B cell (primary cell): ENCODE results near the gene ACAP1. TPM values are rescaled to one million over a fixed set of nuclear protein-coding genes. Genes with fewer than 3 reads are reported as not detected.

ENCODE experiments used
- ATAC-seq: fragments of 200-7000 bp; cut with Tn5 transposase; one replicate; pipeline ENCODE4 v1.10.0; 2021; ENCODE audit warnings: low read depth, mild to moderate bottlenecking, moderate number of reproducible peaks, moderate library complexity
- CTCF ChIA-PET: fragments of 350-600 bp; sonication (Branson Sonifier 250); formaldehyde crosslinking; loops from one replicate; lab custom pipeline; 2021; ENCODE audit warnings: antibody characterized with exemption, inconsistent platforms; lab: Charles Lee
- POLR2A ChIA-PET: fragments of 350-600 bp; sonication (Branson Sonifier 250); formaldehyde crosslinking; loops from one replicate; lab custom pipeline; 2021; ENCODE audit warnings: antibody characterized with exemption; lab: Charles Lee
- DNase-seq: peaks from one replicate; pipeline ENCODE4 v3.0.0; 2013
- H2AFZ ChIP-seq: 2 replicates; pipeline ENCODE4 v1.6.1; 2012; ENCODE audit warnings: mild to moderate bottlenecking, low read depth, low read length; ENCODE audit not compliant: insufficient read depth, poor library complexity, severe bottlenecking
- H3K27ac ChIP-seq, 2 donors: 1 replicate in 1 of 2; 2 replicates in 1 of 2; pipeline ENCODE4 v1.5.1; 2012 to 2013; ENCODE audit warnings: low read length in 2 of 2, mild to moderate bottlenecking in 2 of 2, moderate library complexity in 1 of 2
- H3K27me3 ChIP-seq, 4 experiments: fragments of 200-600 bp in 1 of 4; sonication (generic) in 1 of 4; replicated peaks in 1 of 4; 1 replicate in 2 of 4; 2 replicates in 2 of 4; pipeline versions ENCODE4 v1.6.1 to v1.7.0; 2013 to 2016; ENCODE audit warnings: low read length in 3 of 4, mild to moderate bottlenecking in 2 of 4, mixed read lengths in 1 of 4, moderate library complexity in 1 of 4; ENCODE audit not compliant: insufficient read depth in 4 of 4, control insufficient read depth in 3 of 4; ENCODE audit errors: control extremely low read depth in 1 of 4
- H3K36me3 ChIP-seq, 2 experiments: replicated peaks in 1 of 2; 1 replicate in 1 of 2; 2 replicates in 1 of 2; pipeline versions ENCODE4 v1.6.1 to v1.7.1; 2013; ENCODE audit warnings: low read length in 1 of 2; ENCODE audit not compliant: insufficient read depth in 2 of 2, control insufficient read depth in 1 of 2; ENCODE audit errors: control extremely low read depth in 1 of 2, extremely low read depth in 1 of 2
- H3K4me1 ChIP-seq, 2 donors: fragments of 200-600 bp in 1 of 2; sonication (generic) in 1 of 2; 1 replicate in 1 of 2; 2 replicates in 1 of 2; pipeline versions ENCODE4 v1.5.1 to v1.6.1; 2013 to 2017; ENCODE audit warnings: low read length in 2 of 2; ENCODE audit not compliant: control insufficient read depth in 2 of 2, insufficient read depth in 2 of 2
- H3K4me2 ChIP-seq: replicated peaks from 2 replicates; pipeline ENCODE3; 2012; ENCODE audit warnings: mild to moderate bottlenecking, low read depth, low read length; ENCODE audit not compliant: poor library complexity, severe bottlenecking
- H3K4me3 ChIP-seq, 5 experiments: fragments of 200-600 bp in 1 of 5; sonication (generic) in 1 of 5; 1 replicate in 3 of 5; 2 replicates in 2 of 5; pipeline versions ENCODE4 v1.5.1 to v1.7.0; 2011 to 2016; ENCODE audit warnings: low read length in 4 of 5, mild to moderate bottlenecking in 4 of 5, low read depth in 2 of 5, control low read depth in 1 of 5, moderate library complexity in 1 of 5; ENCODE audit not compliant: insufficient read depth in 1 of 5; ENCODE audit errors: control extremely low read depth in 1 of 5, extremely low read depth in 1 of 5
- H3K79me2 ChIP-seq: fragments of 200-600 bp; sonication (generic); one replicate; pipeline ENCODE4 v1.6.0; 2016; ENCODE audit warnings: low read length; ENCODE audit not compliant: control insufficient read depth, insufficient read depth
- H3K9ac ChIP-seq: fragments of 200-600 bp; sonication (generic); 2 replicates; pipeline ENCODE4 v1.6.1; 2017; ENCODE audit warnings: mild to moderate bottlenecking, low read length, moderate library complexity
- H3K9me3 ChIP-seq, 3 donors: one replicate each; pipeline versions ENCODE4 v1.6.1 to v1.7.1; 2013; ENCODE audit warnings: low read length in 2 of 3; ENCODE audit not compliant: control insufficient read depth in 2 of 3, insufficient read depth in 1 of 3; ENCODE audit errors: control extremely low read depth in 1 of 3
- H4K20me1 ChIP-seq: 2 replicates; pipeline ENCODE4 v1.6.0; 2012; ENCODE audit warnings: mild to moderate bottlenecking, low read length; ENCODE audit not compliant: insufficient read depth, control insufficient read depth, poor library complexity, severe bottlenecking
- H3K27ac Mint-ChIP-seq: one replicate; pipeline ENCODE4 v1.8.0; 2021; ENCODE audit warnings: mixed read lengths
- H3K27me3 Mint-ChIP-seq: one replicate; pipeline ENCODE4 v1.8.0; 2021; ENCODE audit warnings: mixed read lengths
- H3K4me1 Mint-ChIP-seq: one replicate; pipeline ENCODE4 v1.8.0; 2021; ENCODE audit warnings: mixed read lengths
- H3K4me3 Mint-ChIP-seq: one replicate; pipeline ENCODE4 v1.8.0; 2021; ENCODE audit warnings: mixed read lengths
- H3K9me3 Mint-ChIP-seq: one replicate; pipeline ENCODE4 v1.8.0; 2022; ENCODE audit warnings: mixed read lengths; ENCODE audit not compliant: insufficient read depth
- EZH2 ChIP-seq: IDR thresholded peaks from 2 replicates; pipeline ENCODE4 v1.6.1; 2012; ENCODE audit warnings: borderline replicate concordance, low read depth, mild to moderate bottlenecking, moderate library complexity, low read length; ENCODE audit not compliant: insufficient read depth, poor library complexity, severe bottlenecking
- WGBS: methylation state at CpG from one replicate; pipeline ENCODE4 v1.1.5; 2013; ENCODE audit warnings: missing lambda C conversion rate; ENCODE audit not compliant: insufficient coverage; 5-methylcytosine and 5-hydroxymethylcytosine counted together
- intact Hi-C: fragments of 100-400 bp; cut with micrococcal nuclease; formaldehyde crosslinking; loops from one replicate; pipeline ENCODE4 v1.10.0; 2022
- polyA plus RNA-seq: library from polyadenylated mRNA; depleted of rRNA; stranded (reverse); fragments of >200 nt; gene quantifications from 2 replicates; pipeline ENCODE4 v1.2.3, GENCODE V29; 2012
- total RNA-seq, 2 donors: library from RNA; stranded (reverse); fragments of 120-200 nt in 1 of 2; gene quantifications; 1 replicate in 1 of 2; 2 replicates in 1 of 2; pipeline versions ENCODE4 v1.2.3 to v1.2.4, GENCODE V29; 2013 to 2022
- TF ChIP-seq, protein P1 (sequence below): fragments of 200-600 bp; IDR thresholded peaks from one replicate; pipeline ENCODE4 v1.8.0; 2022; ENCODE audit warnings: antibody characterized with exemption, mild to moderate bottlenecking

ACAP1 gene
- total and polyA plus RNA-seq, 2 donors (not counting 1 experiment from before 2014, with no cell fraction given) = 392 to 412 TPM

DNA sequence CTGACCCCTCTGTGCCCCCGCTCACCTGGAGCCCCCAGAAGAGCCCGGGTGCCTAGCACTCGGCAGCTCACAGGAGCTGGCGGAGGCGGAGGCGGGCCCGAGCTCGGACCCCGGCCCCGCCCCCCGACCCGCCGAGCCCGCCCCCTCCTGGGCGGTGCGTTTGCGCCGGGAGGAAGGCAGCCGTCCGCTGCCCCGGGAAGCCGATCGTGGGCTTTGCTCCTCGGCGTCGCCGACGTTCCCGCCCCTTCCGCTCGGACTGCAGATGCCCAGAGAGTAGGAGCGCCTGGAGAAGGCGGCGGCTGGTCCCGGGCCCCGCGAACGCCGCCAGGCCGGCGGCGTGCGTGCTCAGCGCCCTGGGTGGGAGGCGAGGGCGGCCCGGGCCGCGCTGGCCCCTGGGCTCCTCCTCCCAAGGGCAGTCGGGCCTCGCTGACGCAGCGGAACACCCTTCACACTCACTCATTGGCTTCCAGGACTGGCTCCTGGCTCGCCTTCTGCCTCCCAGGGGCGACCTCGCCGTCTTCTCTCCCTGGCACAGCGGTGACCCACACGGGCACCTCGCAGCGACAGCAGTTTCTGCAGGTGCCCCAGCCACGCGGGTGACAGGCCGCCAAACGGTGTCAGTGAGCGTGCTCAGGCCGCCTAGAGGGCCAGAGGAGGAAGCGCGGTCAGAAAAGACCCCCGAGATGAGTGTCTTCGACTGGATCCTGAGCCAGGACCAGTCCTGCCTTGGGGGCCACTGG lies 58.3 kb downstream of the ACAP1 start, which contains the start of gene PLSCR3:
Gene PLSCR3 (minus strand): TSS at position 74 of the 740 bp plus-strand sequence. CDS start 415 bp downstream, outside the sequence.
- peak within 1 kb of the TSS; percentile 91 for H2AFZ ChIP-seq

More for the DNA sequence above, 58.3 kb downstream of the ACAP1 start, which contains the start of gene PLSCR3:
- Mint-ChIP-seq H3K4me3 (peak within 1 kb of the TSS; percentile 96), H3K27me3 (no peaks in the 10 kb centered on the region), H3K9me3 (no peaks in the 10 kb centered on the region), H3K4me1 (peaks cover 12% of the 10 kb centered on the region), H3K27ac (peak within 1 kb of the TSS; percentile 95)
- Histone ChIP-seq H4K20me1 (no peaks in the 10 kb centered on the region), H3K27ac (peak within 1 kb of the TSS; percentile 55 to 83), H3K9ac (peak within 1 kb of the TSS; percentile 88), H3K4me1 (peaks cover 12 to 16% of the 10 kb centered on the region in 2 donors), H3K79me2 (peaks cover 10% of the 10 kb centered on the region), H3K4me2 (peak within 1 kb of the TSS; percentile 75), H3K4me3 (peak within 1 kb of the TSS; percentile 31 to 84 (median 81)), H3K27me3 (no peaks in the 10 kb centered on the region), H3K36me3 (peaks cover 0 to 28% of the 10 kb centered on the region in 2 experiments), H3K9me3 (no peaks in the 10 kb centered on the region)
- ChIA-PET POLR2A (interaction anchor here (0.6 to 1.4 kb wide), 5 partner anchors 9 to 292 kb away, joined by 3 to 15 read pairs (median 5); partner anchors contain the start of genes POLR2A and TMEM256), CTCF (interaction anchor here (1.4 to 3.2 kb wide), 2 partner anchors 39 to 195 kb away, joined by 3 to 13 read pairs; partner anchors contain the start of gene TMEM95)
- intact Hi-C loops = loop anchor here (1.0 kb wide), 5 partner anchors 10 to 89 kb away; partner anchors contain the start of gene TMEM256
- TF ChIP-seq, protein P1, sequence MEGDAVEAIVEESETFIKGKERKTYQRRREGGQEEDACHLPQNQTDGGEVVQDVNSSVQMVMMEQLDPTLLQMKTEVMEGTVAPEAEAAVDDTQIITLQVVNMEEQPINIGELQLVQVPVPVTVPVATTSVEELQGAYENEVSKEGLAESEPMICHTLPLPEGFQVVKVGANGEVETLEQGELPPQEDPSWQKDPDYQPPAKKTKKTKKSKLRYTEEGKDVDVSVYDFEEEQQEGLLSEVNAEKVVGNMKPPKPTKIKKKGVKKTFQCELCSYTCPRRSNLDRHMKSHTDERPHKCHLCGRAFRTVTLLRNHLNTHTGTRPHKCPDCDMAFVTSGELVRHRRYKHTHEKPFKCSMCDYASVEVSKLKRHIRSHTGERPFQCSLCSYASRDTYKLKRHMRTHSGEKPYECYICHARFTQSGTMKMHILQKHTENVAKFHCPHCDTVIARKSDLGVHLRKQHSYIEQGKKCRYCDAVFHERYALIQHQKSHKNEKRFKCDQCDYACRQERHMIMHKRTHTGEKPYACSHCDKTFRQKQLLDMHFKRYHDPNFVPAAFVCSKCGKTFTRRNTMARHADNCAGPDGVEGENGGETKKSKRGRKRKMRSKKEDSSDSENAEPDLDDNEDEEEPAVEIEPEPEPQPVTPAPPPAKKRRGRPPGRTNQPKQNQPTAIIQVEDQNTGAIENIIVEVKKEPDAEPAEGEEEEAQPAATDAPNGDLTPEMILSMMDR = peak; percentile 20
- TF ChIP-seq EZH2 = no peak
- under 1% methylated on average over 71 of the region's 71 CpGs for WGBS
- peak; percentile 89 for ATAC-seq
- DNase-seq = peak; percentile 90
